CD4-positive, alpha-beta T cell treated with Interferon alpha-2 for 1 hour (primary cell): ENCODE data around the gene REEP3.
"Not testable (repeated sequence)": the region's sequence is repeated elsewhere in the genome, so short reads cannot be mapped to it uniquely, and the experiment has no call there.

ENCODE experiments used
- DNase-seq, 2 donors: peaks; one replicate each; pipeline ENCODE4 v3.0.0-alpha.2; 2020 to 2022

REEP3 gene

GRCh38 chr10:63520500-63521415 is at the start of gene REEP3:
TSS of gene REEP3 (plus strand) at chr10:63521401. CDS start at chr10:63521546, 145 bp downstream.
- peak; percentile 24 to 59 for DNase-seq

- no peak for DNase-seq
Observed at GRCh38 chr10:63474488-63474887, 46.7 kb upstream of the REEP3 start.

GRCh38 chr10:63477927-63478326 is 43.3 kb upstream of the REEP3 start:
- no peak for DNase-seq

DNA sequence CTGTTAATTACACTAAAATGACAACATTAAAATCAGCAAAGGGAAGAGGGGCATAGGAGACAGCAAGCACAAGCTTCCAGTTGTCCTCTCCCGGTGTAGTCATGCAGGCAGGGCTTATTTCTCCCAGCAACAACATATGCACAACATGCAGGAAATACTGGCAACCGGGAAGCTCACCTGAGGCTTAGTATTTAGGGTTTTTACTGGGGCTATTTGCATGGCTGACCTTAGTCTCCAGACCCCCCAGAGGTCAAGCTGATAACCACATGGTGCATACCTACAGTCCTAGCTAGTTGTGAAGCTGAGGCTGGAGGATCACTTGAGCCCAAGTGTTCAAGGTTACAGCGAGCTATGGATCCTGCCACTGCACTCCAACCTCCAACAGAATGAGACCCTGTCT is 42.6 kb upstream of the REEP3 start:
- no peak for DNase-seq

- no peak for DNase-seq
Observed at GRCh38 chr10:63480237-63480636, 41.0 kb upstream of the REEP3 start.

DNA sequence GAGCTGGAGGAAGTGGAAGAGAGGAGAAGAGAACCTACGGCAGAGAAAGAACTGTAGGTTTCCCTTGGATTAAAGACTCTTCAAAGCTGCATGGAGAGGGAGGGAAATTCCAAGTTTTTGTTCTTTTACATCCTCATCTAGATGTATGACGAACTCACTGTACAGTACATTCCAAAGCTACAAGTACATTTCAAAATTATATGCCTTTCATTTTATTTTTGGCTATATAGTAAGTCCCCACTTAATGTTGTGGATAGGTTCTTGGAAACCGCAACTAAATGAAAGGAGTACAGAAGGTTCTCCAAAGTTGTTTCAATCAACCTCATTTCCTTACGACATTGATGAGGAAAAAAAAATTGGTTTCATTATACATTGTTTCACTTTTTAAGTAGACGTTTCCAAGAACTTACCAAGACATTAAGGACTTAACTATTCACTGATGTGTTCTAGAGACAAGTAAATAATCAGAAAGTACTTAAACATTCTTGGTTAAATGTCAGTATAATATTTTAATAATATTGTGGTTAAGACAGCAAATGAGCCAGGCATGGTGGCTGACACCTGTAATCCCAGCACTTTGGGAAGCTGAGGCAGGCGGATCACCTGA is 39.3 kb upstream of the REEP3 start:
- DNase-seq: no peak

- no peak for DNase-seq
Observed at GRCh38 chr10:63483983-63484382, 37.2 kb upstream of the REEP3 start.

- DNase-seq: no peak
Observed at GRCh38 chr10:63487990-63488389, 33.2 kb upstream of the REEP3 start.

DNA sequence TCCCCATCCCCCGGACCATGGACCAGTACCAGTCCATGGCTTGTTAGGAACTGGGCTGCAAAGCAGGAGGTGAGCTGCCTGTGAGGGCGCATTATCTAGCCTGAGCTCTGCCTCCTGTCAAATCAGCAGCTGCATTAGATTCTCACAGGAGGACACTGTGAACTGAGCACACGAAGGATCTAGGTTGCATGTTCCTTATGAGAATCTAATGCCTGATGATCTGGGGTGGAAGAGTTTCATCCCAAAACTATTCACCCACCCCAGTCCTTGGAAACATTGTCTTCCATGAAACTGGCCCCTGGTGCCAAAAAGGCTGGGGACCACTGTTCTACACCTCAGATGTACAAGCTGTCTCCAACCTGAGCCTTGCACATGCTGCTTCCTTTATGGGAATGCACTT is 31.4 kb upstream of the REEP3 start:
- no peak for DNase-seq

DNA sequence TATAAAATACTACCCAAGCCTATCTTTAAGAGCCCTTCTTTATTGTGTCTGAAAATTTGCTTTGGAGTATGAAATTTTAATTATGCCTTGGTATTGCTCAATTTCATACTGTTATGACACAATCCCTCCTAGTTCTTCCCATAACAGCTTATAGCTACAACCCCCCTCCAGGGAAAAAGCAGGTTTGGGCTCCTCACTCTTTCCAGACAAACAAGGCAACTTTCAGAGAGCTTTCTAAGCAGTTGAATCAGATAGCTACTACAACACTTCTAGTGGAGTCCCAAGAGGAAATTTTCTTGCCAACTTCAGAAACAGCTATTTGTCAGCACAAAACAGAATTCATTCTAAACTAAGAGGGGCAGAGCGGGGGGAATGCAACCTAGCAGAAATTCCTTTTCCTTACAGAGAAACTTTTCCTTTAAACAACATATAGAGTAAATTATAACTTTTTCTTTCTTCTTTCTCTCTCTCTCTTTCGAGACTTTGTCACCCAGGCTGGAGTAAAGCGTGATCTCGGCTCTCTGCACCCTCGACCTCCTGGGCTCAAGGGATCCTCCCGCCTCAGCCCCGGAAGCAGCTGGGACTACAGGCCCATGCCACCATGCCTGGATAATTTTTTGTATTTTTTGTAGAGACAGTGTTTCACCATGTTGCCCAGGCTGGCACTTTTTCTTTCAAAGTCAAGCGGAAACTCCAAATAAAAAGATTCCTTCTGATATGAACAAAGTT is 29.4 kb upstream of the REEP3 start:
- no peak for DNase-seq

GRCh38 chr10:63492317-63492690 is 28.9 kb upstream of the REEP3 start:
- DNase-seq: not testable (repeated sequence)

DNA sequence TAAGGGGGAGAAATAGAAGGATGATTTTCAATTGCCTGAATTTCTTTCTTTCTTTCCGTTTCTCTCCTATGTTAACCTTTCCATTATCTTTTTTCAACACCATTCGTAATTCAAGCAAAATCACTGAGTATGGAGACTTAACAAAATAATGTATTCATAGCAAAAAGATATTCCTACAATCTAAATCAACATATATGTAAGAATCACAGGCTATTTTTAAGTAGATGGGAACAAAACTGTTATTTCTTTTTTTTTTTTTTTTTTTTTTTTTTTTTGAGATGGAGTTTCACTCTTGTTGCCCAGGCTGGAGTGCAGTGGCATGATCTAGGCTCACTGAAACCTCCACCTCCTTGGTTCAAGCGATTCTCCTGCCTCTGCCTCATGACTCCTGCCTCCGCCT is 28.2 kb upstream of the REEP3 start:
- no peak for DNase-seq

DNA sequence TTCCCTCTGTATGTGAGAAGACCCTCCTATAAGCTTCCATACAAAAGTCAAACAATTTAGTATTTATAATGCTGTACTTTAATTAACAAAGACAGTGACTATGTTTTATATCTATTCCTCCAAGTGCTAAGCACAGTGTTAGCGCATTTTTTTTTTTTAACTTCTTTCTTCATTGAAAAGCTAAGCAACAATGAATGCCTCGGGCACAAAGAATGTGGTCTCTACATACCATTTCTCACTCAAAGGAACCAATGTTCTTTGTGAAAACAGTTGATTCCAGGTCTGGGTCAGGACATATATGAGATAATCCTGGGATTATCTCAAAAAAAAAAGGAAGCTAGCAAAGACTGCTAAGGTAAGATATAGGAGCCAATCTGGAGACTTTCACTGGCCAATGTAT is 26.2 kb upstream of the REEP3 start:
- DNase-seq: no peak

DNA sequence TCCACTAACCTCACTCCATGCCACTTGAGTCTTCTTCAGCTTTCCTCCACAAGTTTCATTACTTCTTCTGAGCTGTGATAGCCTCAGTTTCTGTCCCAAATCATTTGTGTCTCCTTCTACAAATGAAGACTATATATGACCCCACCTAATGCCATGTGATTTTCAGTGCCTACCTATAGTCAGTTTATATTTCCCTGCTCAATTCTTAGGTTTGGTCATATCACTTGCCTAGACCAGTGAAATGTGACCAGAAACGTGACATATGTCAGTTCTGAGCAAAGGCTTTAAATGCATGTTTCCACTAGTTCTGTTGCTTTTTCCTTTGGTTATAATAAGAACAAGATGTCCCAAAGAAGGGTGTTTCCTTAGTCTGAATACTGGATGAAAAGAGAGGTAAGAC is 24.6 kb upstream of the REEP3 start:
- DNase-seq: no peak

GRCh38 chr10:63497321-63497720 is 23.9 kb upstream of the REEP3 start:
- DNase-seq: no peak

DNA sequence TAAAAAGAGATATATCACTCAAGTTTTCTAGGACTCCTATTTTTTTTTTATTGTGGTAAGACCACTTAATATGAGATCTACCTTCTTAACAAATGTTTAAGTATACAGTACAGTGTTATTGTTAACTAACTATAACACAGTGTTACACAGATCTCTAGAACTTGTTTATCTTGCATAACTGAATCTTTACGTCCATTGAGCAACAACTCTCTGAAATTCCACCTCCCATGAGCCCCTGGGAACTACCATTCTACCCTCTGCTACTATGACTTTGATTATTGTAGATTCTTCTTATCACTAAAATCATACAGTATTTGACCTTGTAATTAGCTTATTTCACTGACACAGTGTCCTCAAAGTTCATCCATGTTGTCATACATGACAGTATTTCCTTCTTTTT is 22.5 kb upstream of the REEP3 start:
- DNase-seq: no peak

- not testable (repeated sequence) for DNase-seq
Observed at GRCh38 chr10:63500551-63500950, 20.6 kb upstream of the REEP3 start.

- no peak for DNase-seq
Observed at GRCh38 chr10:63501954-63502353, 19.2 kb upstream of the REEP3 start.

DNA sequence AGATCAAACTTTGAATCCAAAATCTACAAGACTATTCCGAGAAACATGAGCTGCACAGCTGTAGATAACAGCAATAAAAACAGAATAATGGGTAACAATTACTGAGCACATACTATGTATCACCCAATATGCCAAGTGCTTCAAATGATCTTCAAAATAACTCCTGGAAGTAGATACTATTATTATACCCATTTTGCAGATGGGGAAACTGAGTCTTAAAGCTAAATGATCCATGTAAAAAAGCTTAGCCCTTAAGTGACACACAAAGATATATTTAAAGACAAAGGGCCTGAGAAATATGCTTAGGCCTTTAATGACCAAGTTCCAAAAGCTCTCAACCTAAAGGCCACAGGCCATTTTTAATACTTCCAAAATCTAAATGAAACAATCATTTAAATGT is 18.4 kb upstream of the REEP3 start:
- no peak for DNase-seq

DNA sequence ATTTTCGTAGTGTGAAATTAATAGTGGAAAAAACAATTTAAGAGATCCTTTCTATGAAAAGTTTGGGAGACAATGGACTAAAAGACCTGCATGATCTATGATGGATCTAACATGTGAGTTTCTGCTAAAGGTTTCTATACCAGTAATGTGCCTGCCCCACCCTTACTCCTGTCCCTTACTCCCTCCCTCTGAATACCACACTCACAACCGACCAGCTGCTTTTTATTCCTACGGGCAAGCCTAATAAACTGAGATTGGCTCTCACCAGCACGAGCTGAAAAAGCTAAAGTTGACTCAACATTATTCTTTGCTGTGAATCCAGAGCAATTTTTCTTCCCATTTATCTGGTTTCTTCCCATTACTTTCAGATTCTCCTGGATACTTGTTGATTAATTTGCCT is 17.8 kb upstream of the REEP3 start:
- DNase-seq: no peak

DNA sequence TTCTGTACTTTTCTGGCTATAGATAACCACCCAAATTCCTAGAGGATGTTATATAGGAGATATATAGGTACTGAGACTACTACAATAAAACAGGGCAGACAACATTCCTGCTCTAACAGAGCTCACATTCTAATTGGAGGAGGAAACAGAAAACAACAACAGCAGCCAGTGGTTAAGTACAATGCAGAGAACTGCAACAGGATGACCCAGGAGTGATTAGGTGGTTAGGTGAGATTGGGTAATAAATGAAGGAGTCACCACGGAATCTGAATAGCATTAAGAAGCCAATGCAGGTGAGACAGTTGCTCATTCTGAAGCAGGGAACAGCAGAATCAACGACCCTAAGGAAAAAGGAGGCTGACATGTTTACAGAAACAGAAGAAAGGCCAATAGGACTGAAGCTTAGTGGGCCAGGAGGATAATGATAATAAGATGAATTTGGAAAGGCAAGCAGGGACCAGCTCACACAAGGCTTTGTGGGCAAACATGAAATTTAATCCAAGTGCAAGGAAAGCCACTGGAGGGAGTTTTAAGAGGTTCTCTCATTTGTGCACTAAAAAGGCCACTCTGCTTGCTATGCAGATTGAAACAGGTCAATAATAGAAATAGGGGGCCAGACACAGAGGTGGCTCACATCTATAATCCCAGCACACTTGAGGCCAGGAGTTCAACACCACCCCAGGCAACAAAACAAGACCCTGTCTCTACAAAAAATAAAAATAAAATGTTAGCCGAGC is 16.9 kb upstream of the REEP3 start:
- no peak for DNase-seq

GRCh38 chr10:63505562-63505961 is 15.6 kb upstream of the REEP3 start:
- DNase-seq: no peak

GRCh38 chr10:63506554-63506953 is 14.6 kb upstream of the REEP3 start:
- DNase-seq: no peak
